ENCODE measurements around the gene ZIC4.

Gene ZIC4

GRCh38 chr3:147391781-147392624, 14.3 kb downstream of the ZIC4 start:
- DNase-seq (ENCODE audit: low spot score): peak; percentile 38

- DNase-seq (ENCODE audit: low spot score): no peak
Measured at GRCh38 chr3:147390589-147391569, 15.5 kb downstream of the ZIC4 start.

DNA sequence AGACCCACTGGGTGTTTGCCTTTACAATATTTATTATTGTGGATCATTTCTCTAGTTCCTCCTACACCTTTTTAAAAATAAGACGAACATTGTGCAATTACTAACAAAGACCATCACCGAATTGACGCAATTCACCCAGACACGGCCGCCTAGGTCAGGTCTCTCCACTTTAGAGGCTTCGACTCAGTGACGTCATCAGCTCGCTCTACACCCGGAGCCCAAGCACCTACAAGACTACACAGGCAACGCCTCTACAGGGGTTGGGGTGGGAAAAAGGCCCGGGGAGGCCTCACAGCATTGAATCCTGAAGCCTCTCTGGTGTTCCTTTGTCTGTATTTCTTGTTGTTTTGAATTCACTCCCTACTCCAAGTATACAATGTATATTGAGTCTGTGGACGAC, 16.6 kb downstream of the ZIC4 start:
- DNase-seq (ENCODE audit: low spot score): no peak

DNA sequence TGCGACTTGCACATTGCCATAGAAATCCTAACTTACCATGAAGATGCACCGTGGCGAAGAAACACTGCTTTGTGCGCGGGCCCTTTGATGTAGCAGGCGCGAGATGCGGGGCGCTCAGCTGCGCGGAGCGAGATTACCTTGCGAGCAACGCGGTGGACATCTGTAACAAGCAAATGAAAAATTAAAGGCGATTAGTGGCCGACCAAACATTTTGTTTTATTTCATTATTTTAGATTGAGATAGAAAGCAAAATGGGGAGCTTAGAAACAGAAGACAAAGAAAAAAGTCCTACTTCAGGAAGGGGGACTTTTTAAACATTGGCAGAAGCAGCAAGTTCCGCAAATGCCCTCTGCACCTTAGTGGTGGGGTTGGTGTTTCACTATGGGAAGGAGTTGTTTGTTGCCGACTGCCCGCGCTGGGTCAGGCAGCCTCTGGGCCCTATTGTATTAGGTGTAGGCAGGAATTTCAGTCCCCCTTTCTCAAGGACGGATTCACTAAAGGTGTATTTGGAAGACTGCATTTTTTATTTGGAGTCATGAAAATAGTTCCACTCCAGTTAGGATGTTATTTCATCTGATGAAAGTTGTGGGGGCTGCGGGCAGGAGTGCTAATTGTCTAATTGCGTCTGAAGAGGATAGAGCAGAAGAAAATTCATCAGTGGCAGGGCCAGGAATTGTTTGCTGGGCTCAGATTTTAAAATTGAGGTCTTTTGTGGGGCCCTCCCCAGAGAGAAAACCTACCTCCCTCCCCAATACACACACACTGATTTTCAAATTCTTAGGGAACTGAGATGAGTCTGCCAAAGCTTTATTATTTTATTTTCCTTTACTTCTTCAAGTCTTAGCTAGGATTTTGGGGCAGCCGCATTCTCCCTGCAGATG, 17.4 kb downstream of the ZIC4 start:
- no peak for DNase-seq (ENCODE audit: low spot score)

DNA sequence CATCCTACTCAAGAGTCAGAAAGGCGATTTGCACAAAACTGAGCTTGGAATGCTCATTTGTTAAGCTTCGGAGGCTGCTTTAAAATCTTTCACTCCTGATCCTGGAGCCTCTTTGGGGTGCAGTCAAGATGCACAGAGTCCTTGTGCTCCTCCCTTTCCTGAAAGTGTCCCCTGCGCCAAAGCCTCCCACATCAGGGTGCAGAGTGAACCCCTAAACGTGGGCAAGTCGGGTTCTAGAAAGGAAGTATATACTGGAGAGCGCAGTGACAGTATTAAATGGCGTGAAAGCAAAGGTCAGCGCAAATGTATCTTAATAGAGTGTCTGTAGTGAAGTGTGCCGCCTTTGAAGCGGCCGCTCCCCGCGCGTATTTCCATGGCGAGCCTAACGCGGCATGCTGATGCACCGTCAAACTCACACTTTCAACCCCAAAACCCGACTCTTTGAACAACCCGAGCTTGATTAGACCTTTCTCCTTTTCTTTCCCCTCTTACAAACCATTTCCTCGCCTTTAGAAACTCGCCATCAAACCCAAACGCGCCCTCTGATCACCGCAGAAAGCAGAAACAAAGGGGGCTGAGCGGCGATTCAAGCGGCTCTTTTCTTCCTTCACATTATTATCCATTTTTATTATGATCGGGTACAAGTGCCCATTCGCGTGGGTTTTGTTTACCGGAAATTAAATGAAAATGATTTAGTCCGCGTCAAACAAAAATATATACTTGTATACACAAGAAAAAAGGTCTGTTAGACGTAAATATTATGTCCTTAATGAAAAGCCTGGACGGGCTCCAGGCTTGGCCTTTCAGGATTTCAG, 18.3 kb downstream of the ZIC4 start:
- no peak for DNase-seq (ENCODE audit: low spot score)

- DNase-seq (ENCODE audit: low spot score): no peak
Measured at GRCh38 chr3:147387291-147387884, 19.0 kb downstream of the ZIC4 start.

- DNase-seq (ENCODE audit: low spot score): no peak
Measured at GRCh38 chr3:147385059-147386012, 21.0 kb downstream of the ZIC4 start.

- DNase-seq (ENCODE audit: low spot score): no peak
Measured at GRCh38 chr3:147384210-147385058, 21.9 kb downstream of the ZIC4 start.

- DNase-seq (ENCODE audit: low spot score): no peak
Measured at GRCh38 chr3:147383617-147384016, 22.7 kb downstream of the ZIC4 start.

- DNase-seq (ENCODE audit: low spot score): no peak
Measured at GRCh38 chr3:147381596-147381995, 24.7 kb downstream of the ZIC4 start.

GRCh38 chr3:147380977-147381376, 25.4 kb downstream of the ZIC4 start:
- no peak for DNase-seq (ENCODE audit: low spot score)

- no peak for DNase-seq (ENCODE audit: low spot score)
Measured at GRCh38 chr3:147380387-147380951, 25.9 kb downstream of the ZIC4 start.

DNA sequence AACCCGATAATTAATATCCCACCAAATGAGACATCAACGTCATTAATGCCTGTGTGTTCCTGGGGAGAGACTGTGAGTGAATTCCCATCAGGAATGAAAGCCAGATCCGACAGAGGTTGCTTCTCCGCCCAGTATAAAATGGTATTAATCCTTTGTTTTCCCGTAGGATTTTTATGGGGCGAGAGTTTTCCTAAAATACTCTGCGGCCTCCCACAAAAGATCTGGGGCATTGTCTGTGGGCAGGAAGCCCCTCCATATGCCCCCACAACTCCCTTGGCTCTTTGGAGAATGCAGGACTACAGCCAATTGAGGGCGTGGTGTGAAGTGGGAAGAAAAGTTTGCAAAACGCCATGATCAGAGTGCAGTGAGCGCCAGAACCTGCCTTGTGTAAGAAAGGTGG, 26.7 kb downstream of the ZIC4 start:
- no peak for DNase-seq (ENCODE audit: low spot score)

DNA sequence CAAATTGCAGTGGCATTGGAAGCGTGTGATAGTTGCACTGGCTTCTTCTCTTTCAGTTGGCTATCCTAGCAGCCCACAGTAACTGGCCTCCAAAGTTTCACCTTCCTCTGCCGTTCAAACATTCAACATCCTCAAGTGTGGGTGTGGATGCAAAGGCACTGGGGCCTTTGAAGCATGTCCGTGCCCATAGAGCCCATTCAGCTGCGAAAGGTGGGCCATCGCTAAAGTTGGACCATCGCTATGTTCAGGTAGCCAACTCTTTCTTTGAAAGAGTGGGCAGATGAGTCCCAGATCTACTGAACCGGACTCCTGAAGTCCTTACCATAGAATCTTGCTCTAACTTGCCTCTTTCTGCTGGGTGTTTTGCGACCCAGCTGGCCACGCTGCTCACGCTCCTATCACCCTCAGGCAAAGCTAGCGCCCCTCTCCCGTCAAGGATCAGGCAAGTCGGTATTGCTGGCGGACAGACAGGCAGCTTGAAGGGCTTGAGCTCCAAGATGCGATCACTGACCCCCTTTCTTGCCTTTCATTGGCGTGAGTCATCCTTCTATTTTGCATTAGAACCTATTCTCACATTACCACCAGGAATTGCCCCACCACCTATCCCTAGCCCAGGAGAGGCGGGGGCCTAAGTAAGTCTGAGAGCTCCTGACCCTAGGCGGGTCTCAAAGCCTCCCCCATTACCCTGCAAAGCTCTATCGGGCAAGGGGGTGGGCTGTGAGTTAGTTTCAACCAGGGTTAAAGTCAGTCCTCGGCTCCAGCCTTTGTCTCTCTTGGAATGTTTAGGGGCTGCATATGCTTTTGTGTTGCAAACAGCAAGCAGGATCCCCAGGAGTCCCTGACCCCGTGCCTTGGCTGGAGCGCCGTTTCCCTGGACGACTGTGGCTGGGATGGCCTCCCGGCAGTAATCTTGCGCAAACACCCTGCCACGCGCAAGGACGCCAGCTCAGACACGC, 28.7 kb downstream of the ZIC4 start:
- DNase-seq (ENCODE audit: low spot score): no peak

GRCh38 chr3:147373301-147373700, 33.0 kb downstream of the ZIC4 start:
- DNase-seq (ENCODE audit: low spot score): no peak

DNA sequence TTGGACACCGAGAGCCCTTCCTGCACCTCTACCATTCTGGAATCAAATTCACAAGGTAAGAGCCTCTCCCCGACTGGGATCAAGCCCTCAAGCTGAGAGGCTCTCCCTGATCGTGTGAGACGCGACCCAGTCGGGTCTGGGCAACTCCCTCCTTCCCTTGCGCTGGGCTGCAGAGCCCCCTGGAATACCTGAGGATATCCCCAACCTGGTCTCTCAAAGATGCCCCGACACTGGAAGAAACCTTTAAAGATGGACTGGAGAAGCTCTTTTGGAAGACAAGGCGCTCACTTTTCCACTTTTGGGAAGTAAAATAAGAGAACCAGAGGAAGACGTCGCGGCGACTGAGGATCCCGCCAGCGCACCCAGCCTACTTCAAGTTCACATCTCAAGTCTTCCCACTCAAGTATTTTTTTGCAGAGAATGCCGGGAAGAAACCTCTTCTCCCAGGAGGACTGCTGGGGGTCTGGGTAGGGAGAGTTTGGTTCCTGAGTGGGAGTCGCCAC, 33.8 kb downstream of the ZIC4 start:
- DNase-seq (ENCODE audit: low spot score): no peak
